ENCODE data around the gene DYNC1H1. TPM values are rescaled to one million over a fixed set of nuclear protein-coding genes. Genes with fewer than 3 reads are reported as not detected.
A peak's percentile ranks its signal among the peaks of the same experiment; 100 is the strongest.

The DYNC1H1 gene
- total and polyA plus RNA-seq, 2 of the 13 experiments (the other 11 are each of a cell fraction or from before 2014, with no cell fraction given) = 74.4 to 239 TPM

GRCh38 chr14:102086972-102087761, 122.8 kb downstream of the DYNC1H1 start, which contains the start of gene HSP90AA1 (continued):
- TF ChIP-seq KIAA2018 (CRISPR knock-in tag; IDR thresholded peaks at IDR 0.05; ENCODE audit: borderline replicate concordance) (no peak), TRAFD1 (CRISPR knock-in tag; IDR thresholded peaks at IDR 0.05; ENCODE audit: borderline replicate concordance) (no peak), ZEB1 (IDR thresholded peaks at IDR 0.05; ENCODE audit: insufficient replicate concordance, low read depth) (no peak), GMEB1 (CRISPR knock-in tag; IDR thresholded peaks at IDR 0.05; ENCODE audit: borderline replicate concordance) (peak; percentile 56), HNRNPL (IDR thresholded peaks at IDR 0.05; ENCODE audit: low read depth, low read length) (peak; percentile 36; the same call in 1 of the 2 replicates), ZNF432 (CRISPR knock-in tag; IDR thresholded peaks at IDR 0.05; ENCODE audit: borderline replicate concordance) (no peak), ZFP36L1 (CRISPR knock-in tag; IDR thresholded peaks at IDR 0.05) (peak; percentile 17; the same call in 1 of the 2 replicates), ZKSCAN5 (CRISPR knock-in tag; IDR thresholded peaks at IDR 0.05) (no peak), SMAD9 (CRISPR knock-in tag; IDR thresholded peaks at IDR 0.05) (peak; percentile 84; the same call in 1 of the 2 replicates)
- TF ChIP-seq, protein P1, sequence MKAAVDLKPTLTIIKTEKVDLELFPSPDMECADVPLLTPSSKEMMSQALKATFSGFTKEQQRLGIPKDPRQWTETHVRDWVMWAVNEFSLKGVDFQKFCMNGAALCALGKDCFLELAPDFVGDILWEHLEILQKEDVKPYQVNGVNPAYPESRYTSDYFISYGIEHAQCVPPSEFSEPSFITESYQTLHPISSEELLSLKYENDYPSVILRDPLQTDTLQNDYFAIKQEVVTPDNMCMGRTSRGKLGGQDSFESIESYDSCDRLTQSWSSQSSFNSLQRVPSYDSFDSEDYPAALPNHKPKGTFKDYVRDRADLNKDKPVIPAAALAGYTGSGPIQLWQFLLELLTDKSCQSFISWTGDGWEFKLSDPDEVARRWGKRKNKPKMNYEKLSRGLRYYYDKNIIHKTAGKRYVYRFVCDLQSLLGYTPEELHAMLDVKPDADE (CRISPR knock-in tag; IDR thresholded peaks at IDR 0.05) = no peak
- TF ChIP-seq, protein P2, sequence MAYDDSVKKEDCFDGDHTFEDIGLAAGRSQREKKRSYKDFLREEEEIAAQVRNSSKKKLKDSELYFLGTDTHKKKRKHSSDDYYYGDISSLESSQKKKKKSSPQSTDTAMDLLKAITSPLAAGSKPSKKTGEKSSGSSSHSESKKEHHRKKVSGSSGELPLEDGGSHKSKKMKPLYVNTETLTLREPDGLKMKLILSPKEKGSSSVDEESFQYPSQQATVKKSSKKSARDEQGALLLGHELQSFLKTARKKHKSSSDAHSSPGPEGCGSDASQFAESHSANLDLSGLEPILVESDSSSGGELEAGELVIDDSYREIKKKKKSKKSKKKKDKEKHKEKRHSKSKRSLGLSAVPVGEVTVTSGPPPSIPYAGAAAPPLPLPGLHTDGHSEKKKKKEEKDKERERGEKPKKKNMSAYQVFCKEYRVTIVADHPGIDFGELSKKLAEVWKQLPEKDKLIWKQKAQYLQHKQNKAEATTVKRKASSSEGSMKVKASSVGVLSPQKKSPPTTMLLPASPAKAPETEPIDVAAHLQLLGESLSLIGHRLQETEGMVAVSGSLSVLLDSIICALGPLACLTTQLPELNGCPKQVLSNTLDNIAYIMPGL (CRISPR knock-in tag; IDR thresholded peaks at IDR 0.05; ENCODE audit: borderline replicate concordance in 1 of 2, low read depth in 1 of 2) = peak; percentile 29 to 79; a peak in 3 of 4 replicates
